GM12891 (cell line): ENCODE measurements around the gene ELAVL4.

Experiments used
- POLR2A ChIP-seq: IDR thresholded peaks from 2 replicates; pipeline ENCODE4 v1.6.1; 2011; ENCODE audit warnings: low read depth, low read length, control low read depth
- POLR2AphosphoS5 ChIP-seq: IDR thresholded peaks from 2 replicates; pipeline ENCODE4 v1.6.1; 2011; ENCODE audit warnings: low read depth, low read length, control low read depth
- TAF1 ChIP-seq: IDR thresholded peaks from 2 replicates; pipeline ENCODE4 v1.6.1; 2011; ENCODE audit warnings: low read depth, low read length, control low read depth

DNA sequence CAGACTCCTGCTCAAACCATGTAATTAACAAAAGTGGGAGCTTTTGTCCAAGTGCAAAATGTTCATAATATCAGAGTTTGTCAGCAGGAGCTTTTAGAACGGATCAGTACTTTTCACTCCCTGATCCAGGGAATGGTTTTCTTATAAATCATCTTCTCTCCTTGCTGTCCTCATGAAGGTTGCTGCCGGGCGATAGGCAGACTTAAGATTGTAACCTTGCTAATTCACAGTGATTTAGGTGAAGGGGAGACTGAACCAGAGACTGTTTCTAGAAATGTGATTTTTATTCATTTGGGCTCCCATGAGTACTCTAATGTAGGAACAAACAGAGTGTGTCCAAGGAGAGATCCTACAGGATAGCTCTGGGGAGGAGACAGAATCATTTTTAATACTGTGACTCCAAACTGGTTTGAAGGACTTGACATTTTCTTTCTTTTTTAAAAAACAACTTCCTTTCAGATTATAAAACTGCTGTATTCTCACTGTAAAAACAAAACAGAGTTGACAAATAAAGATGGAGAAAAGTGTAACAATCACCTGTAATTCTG is 23.7 kb downstream of the ELAVL4 start:
- TF ChIP-seq POLR2A = no peak
- no peak for TF ChIP-seq POLR2AphosphoS5
- TF ChIP-seq TAF1 = no peak
